Left forelimb (tissue), 1 donor: ENCODE data around the gene PNPLA7.
"Not testable (repeated sequence)": the region's sequence is repeated elsewhere in the genome, so short reads cannot be mapped to it uniquely, and the experiment has no call there.

Experiments used
- DNase-seq: peaks from one replicate; pipeline ENCODE4 v3.0.0-alpha.2; 2018; ENCODE audit warnings: low spot score

The PNPLA7 gene

DNA sequence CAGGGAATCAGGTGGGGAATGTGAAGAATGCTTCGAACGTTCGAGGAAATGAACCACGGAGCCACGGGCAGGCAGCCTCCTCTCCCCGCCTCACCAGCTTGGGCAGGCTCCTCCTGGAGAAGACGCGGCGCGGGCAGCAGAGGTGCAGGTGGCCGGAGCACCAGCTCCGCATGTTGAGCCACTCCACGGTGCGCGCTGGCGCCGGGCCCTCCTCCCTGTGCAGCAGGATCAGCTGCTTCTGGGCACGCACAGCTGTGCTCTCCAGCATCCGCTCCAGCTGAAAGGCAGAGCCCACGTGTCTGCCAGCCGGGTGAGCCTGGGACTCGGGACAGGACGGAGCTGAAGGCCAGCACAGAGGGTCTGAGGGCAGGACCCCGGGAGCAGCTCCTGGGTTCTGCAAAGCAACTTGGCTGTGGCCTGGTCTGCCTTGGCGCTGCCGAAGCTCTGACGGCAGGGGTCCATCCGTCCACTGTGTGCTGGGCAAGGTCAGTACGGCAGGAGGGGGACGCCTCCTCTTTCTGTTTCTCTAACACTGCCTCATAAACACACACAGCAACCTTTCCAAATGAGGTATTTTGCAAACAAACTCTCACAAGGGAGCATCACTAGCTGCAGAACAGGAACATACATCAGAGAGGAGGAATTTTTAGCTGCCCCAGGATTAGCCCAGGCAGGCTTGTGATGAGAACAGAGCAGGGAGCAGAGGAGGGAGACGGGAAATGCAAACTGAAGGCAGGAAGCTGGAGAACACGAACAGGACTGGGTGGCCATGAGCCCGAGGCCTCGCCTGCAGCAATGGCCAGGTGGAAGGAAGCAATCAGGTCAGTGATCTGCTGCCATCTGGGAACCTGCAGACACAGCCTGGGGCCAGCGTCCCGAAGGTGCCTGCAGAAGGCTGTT is 71.0 kb downstream of the PNPLA7 start:
- DNase-seq, result no peak

DNA sequence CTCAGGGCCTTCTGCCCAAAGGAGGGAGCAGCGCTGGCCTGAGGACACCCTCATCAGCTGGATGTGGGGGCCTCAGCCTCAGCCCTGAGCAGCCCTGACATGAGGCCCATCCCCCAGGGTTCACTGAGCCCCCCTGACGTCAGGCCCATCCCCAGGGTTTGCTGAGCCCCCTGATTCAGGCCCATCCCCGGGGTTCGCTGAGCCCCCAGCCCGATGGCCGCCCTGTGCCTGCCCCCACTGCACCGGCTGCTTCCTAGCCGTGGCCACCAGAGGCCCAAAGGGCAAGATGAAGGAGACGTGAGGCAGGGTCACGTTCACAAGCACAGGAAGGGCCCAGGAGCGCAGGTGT is 71.6 kb downstream of the PNPLA7 start:
- no peak for DNase-seq

DNA sequence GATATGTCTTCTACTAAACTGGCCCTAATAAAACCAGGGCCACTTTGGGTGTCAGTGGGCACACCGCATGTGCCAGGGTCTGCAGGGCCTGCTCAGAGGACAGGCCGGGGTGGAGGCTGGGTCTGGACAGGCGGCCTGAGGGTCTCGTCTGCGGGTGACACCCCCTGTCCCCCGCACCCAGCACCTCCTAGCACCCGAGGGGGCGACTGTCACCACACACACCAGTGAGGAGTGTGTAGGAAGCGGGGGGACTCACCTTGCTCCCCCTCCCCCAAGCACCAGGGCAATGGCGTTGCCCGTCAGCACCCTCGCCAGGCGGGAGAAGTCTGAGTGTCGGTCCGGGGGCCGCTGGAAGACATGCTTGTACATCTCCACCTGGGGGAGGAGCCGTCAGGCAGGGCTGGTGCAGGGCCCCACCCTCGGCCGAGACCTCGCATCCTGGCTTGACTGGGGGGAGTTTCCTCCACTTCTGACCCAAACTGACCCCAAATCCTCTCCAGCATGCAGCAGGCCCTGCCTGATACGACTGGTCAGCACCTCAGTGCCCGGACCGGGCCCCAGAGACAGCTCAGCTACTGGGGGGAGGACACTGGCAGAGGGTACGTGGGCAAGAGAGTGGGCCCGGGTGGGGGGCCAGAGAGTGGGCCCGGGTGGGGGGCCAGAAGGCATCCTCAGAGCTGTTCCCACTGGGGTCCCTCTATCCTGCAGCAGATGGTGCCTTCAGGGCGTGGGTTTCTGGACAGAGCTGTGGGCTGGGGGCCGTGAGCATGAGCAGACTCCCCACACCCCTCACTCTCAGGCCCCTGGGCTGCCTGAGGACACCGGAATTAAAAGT is 72.2 kb downstream of the PNPLA7 start:
- no peak for DNase-seq

DNA sequence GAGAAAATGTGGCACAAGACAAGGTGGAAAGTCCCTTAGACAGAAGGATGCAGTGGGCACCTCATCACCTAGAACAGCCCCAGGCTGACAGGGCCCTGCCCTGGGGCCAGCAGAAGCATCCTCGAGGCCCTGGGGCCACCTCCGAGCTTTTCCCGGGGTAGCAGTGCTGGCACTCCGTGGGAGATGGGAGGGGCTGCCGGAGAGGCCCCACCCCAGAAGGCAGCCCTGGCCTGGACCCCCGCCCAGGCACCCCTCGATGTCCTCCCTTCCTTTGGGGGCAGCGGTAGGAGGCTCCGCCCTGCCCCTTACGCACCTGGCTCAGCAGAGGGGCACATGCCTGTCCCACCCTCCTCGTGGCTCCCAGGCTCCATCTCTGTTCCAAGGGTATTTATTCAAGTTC is 73.3 kb downstream of the PNPLA7 start:
- DNase-seq, result no peak

DNA sequence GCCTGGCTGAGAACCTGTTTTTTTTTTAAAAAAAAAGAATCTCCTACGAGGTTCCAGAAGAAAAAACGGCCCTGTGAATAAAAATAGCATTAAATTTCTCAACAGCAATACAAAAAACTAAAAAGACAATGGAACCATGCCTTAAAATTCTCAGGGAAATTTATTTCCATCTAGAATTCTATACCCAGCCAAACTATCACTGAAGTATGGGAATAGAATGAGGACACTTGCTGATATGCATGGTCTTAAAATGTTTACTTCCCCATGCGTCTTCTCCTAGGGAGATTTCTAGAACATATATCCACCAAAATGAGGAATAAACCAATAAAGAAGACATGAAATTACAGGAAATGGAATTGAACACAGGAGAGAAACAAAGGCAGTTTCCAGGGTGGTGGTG is 74.5 kb downstream of the PNPLA7 start:
- DNase-seq, result no peak

DNA sequence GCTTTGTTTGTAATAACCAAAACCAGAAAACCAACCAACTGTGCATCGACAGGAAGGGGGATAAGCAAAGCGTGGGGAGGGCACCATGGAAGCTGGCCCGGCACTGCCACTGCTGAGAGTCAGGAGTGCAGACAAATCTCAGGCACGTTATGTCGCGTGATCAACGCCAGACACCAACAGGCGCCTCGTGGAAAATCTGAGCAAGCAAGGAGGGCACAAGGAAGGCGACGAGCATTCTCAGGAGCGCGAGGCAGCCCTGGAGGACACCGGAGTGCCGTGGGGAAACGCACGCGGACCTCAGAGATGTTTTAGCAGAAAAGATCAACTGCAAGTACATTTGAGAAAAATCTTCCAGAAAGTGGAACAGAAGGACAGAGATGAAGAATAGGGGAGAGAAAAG is 75.9 kb downstream of the PNPLA7 start:
- no peak for DNase-seq

DNA sequence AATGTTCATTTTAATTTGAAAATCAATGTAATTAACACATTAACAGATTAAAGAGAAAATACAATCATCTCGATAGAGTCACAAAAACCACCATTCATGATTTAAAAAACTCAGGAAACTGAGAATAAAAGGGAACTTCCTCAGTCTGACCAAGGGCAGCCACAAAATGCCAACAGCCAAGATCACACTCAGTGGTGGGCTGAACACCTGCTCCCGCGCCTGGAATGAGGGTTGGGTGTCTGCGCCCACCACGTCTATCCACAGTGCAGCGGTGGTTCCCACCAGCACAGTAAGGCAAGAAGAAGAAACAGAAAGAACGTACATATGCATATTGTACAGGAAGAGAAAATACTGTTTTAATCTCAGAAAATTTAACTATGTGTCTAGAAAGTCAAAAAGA is 79.4 kb downstream of the PNPLA7 start:
- DNase-seq, result no peak

DNA sequence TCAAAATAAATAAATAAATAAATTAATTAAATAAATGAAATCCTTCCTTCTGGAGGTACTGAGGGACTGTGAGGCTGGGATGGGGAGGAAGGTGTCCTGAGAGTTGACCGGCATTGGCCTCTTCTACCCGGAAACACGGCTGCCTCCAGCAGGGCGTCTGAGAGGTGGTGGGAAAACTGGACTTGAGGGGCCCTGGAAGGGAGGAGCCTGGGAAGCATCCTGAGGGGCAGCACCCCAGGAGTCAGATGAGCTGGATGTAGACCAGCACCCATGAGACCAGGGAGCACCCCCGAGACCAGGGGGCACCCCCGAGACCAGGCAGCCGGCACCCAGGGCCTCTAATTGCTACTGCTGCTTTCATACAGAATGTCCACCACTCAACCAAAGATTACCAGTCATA is 82.3 kb downstream of the PNPLA7 start:
- no peak for DNase-seq

DNA sequence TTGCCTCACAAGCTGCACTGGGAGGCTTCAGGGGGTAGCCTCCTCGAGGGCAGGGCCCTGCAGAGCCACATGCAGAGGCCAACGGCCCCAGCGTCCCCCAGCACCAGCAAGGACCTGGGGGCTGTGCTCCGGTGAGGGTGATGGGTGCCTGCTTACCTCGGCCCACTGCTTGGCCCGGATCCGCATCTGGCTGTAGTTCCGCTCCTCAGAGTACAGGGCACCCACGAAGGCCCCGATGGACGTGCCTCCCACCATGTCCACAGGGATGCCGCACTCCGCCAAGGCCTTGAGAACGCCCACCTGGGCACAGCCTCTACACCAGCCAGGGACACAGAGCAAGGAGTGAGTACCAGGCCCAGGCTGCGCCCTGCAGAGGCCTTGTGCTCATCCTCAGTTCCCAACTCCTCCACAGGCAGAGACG is 83.0 kb downstream of the PNPLA7 start:
- DNase-seq, result no peak

DNA sequence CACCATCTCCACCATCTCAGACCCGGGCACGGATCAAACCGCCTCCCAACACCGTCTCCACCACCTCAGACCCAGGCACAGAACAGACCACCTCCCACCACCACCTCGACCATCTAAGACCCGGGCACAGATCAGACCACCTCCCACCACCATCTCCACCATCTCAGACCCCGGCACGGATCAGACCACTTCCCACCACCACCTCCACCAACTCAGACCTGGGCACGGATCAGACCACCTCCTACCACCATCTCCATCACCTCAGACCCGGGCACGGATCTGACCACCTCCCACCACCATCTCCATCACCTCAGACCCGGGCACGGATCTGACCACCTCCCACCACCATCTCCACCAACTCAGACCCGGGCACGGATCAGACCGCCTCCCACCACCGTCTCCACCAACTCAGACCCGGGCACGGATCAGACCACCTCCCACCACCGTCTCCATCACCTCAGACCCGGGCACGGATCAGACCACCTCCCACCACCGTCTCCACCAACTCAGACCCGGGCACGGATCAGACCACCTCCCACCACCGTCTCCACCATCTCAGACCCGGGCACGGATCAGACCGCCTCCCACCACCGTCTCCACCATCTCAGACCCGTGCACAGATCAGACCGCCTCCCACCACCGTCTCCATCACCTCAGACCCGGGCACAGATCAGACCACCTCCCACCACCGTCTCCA is 83.7 kb downstream of the PNPLA7 start:
- DNase-seq, result not testable (repeated sequence)

DNA sequence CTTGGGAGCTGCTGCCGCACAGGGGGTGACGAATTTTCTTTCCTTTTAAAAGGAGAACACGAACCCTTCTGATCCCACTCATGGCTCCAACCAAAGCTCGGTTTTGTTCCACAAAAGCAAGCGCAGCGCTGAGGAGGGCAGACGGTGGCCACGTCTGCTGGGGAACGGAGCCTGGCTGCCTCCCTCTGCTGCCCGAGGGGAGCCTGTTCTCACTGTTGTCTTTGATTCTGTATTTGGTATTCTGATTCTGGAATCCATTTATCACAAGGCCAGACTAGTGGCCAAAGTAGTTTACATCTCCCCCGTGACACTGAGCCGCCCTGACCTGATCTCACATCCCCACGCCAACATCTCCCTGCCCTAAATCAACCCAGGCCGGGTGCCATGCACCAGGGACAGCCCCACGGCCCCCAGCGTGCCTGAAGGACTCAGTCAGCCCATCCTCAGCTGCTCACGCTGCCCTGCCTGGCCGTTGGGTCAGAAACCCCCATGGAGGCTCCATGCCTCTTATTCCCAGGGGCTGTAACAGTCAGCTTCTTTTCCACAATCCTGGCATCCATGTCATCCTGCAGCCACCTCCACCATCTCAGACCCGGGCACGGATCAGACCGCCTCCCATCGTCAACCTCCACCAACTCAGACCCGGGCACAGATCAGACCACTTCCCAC is 84.3 kb downstream of the PNPLA7 start:
- no peak for DNase-seq

DNA sequence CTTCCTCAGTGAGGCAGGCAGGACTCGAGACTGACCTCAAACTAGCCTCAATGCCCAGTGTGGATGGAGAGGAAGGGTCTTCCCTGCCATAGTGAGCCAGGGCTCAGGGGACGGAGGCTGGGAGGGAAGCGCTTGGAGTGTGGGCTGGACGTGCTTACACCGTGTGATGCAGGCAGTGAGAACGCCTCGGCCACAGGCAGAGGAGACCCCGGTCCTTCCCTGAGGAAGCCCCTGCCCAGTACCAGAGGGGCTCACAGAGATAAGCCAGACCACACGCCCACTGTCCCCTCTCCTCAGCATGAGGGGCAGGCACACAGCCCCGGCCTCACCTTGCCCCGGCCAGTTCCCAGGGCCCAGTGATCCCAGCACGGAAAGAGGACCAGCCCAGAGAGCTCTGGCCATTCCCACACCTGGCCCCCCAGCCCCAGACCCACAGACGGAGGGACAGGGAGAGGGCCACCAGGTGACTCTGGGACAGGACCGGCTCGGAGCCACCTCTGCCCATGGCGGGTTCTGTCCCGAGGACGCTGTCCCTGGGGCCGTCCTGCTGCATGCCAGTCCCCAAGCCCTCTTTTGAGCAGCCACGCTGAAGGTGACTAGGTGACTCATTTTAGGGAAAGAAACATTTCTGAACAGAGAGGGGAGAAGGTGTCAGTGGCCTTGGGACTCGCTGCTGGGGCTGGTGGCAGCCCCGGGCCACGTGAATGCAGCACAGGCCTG is 85.0 kb downstream of the PNPLA7 start:
- DNase-seq, result no peak

DNA sequence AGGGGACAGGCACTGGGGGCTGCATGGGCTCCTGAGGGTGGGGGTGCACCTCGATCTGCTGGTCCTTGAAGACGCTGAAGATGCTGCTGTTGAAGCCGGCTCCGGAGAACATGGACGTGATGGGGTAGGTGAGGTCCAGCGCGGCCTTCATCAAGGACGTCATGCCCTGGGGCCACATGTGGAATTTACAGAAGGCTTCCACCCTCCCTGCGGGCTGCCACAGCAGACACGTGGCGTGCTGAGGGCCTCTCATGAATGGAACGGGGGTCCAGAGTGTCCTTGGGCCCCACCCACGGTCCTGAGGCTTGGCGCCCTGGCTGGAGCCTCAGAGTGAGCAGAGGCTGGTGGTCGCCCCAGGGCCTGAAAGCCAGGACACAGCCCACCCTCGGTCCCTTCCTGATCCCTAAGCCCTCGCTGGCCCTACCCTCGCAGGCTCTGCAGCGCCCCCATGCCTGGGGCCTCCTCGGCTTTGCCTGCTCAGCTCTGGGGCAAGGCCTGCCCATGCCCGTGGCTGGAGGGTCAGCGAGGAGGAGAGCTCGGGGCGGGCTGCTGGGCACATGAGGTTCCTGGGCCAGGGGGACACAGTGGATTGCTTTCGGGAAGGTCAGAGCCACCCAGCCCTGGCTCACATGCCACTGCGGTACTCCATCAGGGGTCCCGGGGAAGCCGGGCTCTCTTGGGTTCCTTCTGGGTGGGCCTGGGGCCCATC is 85.8 kb downstream of the PNPLA7 start:
- DNase-seq, result no peak

DNA sequence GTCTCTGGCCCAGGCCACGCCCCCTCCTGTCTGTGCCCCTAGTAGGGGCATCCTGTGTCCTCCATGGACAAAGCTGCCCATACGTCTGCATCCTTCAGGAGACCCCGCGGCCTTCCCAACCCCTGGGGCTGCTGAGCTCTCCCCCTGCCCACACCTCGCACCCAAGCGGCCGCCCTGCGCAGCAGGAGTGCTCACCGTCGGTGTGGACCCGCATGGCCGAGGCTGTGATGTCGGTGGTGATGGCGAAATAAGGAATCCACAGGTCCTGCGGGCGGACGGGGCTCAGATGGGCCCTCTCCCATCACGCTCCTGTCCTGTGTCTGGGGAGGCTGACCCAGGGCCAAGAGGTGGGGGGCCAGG is 86.3 kb downstream of the PNPLA7 start:
- no peak for DNase-seq

DNA sequence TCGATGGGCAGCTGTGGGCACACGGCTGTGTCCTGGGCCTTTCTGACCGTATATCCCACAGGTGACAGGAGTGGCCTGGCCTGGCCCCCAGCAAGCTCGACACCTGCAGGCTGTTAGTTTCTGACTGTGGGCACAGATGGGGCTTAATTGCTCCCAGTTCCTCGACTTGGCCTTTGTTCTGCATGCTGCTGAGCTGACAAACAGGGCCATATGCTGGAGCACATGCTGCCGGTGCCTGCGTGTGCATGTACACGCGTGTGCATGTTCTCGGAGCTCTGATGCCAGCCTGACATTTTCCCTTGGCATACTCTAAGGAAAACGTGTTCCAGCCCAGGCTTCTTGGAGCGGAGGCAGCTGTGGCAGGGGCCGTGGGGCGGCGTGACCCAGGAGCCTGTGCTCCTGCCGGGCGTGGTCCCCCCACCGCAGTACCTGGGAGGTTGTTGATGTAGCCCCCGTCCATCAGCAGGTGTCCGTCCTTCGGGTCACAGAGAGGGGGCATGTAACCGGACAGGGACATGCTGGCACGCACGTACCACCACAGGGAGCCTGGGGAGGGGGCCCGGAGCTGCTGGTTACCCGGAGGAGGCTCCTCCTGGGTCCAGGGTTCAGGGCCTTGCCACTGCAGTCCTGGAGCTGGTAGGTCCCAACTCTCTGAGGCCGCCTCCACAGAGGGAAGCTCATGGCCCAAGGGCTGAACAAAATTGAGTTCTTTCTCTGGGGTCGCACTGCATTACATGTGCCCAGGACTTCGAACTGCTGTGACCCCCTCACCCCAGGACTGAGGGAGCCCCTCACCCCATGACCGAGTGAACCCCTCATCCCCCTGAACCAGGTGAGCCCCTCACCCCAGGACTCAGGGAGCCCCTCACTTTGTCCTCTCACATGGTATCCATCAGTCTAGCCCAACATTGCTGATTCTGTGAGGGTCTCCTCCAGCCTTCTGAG is 86.9 kb downstream of the PNPLA7 start:
- DNase-seq, result no peak

DNA sequence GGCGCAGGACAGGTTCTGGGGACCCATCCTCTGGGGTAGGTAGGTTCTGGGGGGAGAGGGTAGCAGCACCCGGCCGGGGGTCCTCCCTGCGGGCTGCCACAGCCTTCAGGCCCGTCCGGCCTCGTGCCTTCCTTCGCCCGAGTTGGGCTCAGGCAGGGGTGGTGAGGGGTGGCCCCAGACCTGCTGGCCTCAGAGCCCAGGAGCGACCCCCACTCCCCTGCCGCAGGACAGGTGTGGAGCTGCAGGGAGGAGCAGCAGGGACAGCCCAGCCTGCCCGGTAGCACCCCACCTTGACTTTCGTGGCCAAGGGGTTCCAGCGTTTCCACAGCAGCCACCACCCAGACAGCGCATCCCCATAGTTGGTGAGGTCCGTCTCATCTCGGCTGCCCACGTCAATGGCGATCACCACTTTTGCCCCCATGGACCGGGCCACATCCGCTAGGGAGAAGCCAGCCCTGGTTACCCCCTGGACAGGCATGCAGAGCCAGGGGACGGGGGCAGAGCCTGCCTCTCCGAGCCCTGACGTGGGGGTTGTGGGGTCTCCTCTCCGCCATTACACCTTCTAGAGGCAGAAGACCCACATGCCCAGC is 87.7 kb downstream of the PNPLA7 start:
- DNase-seq, result no peak

DNA sequence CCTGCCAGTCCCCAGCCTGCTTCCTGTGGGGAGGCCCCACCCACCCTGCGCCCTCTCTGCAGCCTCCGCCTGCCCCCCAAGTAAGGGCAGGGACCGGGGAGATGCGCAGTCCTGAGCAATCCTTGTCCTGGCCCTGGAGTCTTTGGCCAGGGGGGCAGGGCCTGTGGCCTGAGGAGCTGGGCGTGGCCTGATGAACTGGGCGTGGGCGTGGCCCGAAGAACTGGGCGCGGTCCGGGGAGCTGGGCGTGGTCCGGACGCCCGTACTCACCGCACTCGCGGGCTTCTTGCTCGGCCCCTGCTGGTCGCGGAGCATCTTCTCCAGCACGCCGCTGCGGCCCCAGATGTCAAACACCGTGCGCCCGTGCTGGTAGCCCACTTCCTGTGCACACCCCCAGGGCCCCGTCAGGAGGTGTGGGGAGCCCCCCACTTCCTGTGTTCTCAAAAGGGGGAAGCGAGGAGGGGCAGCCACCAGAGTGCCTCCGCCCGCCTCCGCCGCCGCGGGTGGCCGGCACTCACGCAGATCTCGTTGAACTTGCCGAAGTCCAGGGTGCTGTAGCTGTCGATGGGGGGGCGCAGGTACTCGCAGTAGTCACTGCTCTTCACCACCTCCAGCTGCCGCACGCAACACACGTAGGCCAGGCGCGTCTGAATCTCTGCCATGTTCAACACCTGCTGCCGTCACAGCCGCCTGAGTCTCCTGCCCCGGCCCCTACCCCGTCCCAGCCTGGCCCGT is 88.4 kb downstream of the PNPLA7 start:
- DNase-seq, result no peak

DNA sequence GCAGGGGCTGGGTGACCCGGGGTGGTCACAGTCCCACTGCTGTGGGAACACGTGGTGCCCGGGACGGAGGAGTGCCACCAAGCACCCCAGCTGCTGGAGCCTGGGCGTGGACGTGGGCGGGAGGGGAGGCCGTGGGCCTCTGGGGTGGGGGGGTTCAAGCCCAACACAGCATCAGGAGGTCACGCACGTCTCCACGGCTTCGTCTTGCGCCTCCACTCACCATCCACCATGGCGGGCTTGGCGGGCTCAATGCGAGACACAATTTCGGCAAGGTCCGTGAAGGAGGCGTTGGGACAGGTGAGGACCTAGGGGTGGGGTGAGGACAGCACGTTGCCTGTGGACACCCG is 88.9 kb downstream of the PNPLA7 start:
- no peak for DNase-seq
